Hepatocyte (in vitro differentiated cells): Measurements from ENCODE around the gene MIGA1. TPM values are rescaled to one million over a fixed set of nuclear protein-coding genes. Genes with fewer than 3 reads are reported as not detected.

ENCODE experiments used
- DNase-seq: peaks from one replicate; pipeline ENCODE4 v3.0.0-alpha.2; 2016; ENCODE audit warnings: low spot score
- H2AFZ ChIP-seq: fragments of 200-600 bp; sonication (generic); 2 replicates; pipeline ENCODE4 v1.6.0; 2016; ENCODE audit warnings: antibody characterized with exemption, mild to moderate bottlenecking
- H3K27ac ChIP-seq: fragments of 200-600 bp; sonication (generic); 2 replicates; pipeline ENCODE4 v1.5.1; 2016; ENCODE audit warnings: mild to moderate bottlenecking
- H3K27me3 ChIP-seq: fragments of 200-600 bp; sonication (generic); 2 replicates; pipeline ENCODE4 v1.6.1; 2016
- H3K36me3 ChIP-seq: fragments of 200-600 bp; sonication (generic); replicated peaks from 2 replicates; pipeline ENCODE4 v1.5.1; 2016; ENCODE audit warnings: low read depth; ENCODE audit not compliant: insufficient read depth
- H3K4me1 ChIP-seq: fragments of 200-600 bp; sonication (generic); 2 replicates; pipeline ENCODE4 v1.5.1; 2016; ENCODE audit warnings: mild to moderate bottlenecking, moderate library complexity; ENCODE audit not compliant: insufficient read depth
- H3K4me2 ChIP-seq: fragments of 200-600 bp; sonication (generic); 2 replicates; pipeline ENCODE4 v1.6.0; 2016
- H3K4me3 ChIP-seq: fragments of 200-600 bp; sonication (generic); 2 replicates; pipeline ENCODE4 v1.5.1; 2016; ENCODE audit warnings: mild to moderate bottlenecking
- H3K79me2 ChIP-seq: fragments of 200-600 bp; sonication (generic); 2 replicates; pipeline ENCODE4 v1.6.0; 2017; ENCODE audit warnings: mild to moderate bottlenecking
- H3K9me2 ChIP-seq: fragments of 200-600 bp; sonication (generic); replicated peaks from 2 replicates; pipeline ENCODE4 v1.6.0; 2017; ENCODE audit warnings: mild to moderate bottlenecking; ENCODE audit not compliant: insufficient read depth
- H3K9me3 ChIP-seq: fragments of 200-600 bp; sonication (generic); 2 replicates; pipeline ENCODE4 v1.5.1; 2016; ENCODE audit warnings: low read depth, mild to moderate bottlenecking
- H4K20me1 ChIP-seq: fragments of 200-600 bp; sonication (generic); 2 replicates; pipeline ENCODE4 v1.6.0; 2016; ENCODE audit warnings: mild to moderate bottlenecking; ENCODE audit not compliant: insufficient read depth, poor library complexity, severe bottlenecking
- EZH2 ChIP-seq: fragments of 200-600 bp; sonication (generic); IDR thresholded peaks from 2 replicates; pipeline ENCODE4 v1.6.1; 2016; ENCODE audit warnings: antibody characterized with exemption, mild to moderate bottlenecking, borderline replicate concordance
- EZH2phosphoT487 ChIP-seq: fragments of 200-600 bp; sonication (generic); IDR thresholded peaks from one replicate; pipeline ENCODE4 v1.6.1; 2018; ENCODE audit warnings: antibody characterized with exemption, mild to moderate bottlenecking, low read depth, moderate library complexity; ENCODE audit not compliant: unreplicated experiment, severe bottlenecking
- WGBS: methylation state at CpG from one replicate; pipeline ENCODE4 v1.1.6; 2016; ENCODE audit warnings: low lambda C conversion rate; ENCODE audit errors: missing lambda C conversion rate; 5-methylcytosine and 5-hydroxymethylcytosine counted together
- polyA plus RNA-seq: library from polyadenylated mRNA; unstranded; fragments of >200 nt; fragmentation: Nextera tagmentation; extraction: Ambion mirVana; gene quantifications from 2 replicates; pipeline ENCODE4 v1.2.1, GENCODE V29; 2016
- total RNA-seq: library from RNA; depleted of rRNA; stranded (reverse); fragments of >200 nt; gene quantifications from 2 replicates; pipeline ENCODE4 v1.2.3, GENCODE V29; 2014
- TF ChIP-seq, protein P1 (sequence below): fragments of 200-600 bp; sonication (generic); IDR thresholded peaks from 2 replicates; pipeline ENCODE4 v1.5.1; 2016; ENCODE audit warnings: antibody characterized with exemption, mild to moderate bottlenecking; ENCODE audit not compliant: poor library complexity

MIGA1 gene
- total and polyA plus RNA-seq, 2 experiments from 2014 or later = 8.8 to 18.1 TPM

DNA sequence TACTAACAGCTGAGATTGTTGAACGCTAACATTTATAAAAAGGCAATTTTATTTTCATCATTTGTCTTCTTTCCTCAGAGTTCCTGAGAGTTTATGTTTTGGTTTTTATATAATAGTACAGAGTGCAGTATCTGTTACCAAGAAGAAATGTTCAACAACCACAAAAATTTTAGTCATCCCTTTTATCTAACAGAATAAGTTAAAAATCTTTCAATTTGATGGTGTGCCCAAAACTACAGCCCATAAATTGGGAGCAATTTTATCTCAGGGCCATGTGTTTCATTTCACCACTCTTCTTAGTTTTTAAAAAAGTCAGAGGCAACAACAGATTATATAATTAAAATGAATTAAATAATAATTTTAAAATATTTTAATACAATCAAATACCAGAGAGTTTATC is 146.1 kb downstream of the MIGA1 start:
- H3K9me3 ChIP-seq = no peaks in the 10 kb centered on the region
- no peak overlapping the region for H3K27ac ChIP-seq
- no peak overlapping the region for H3K4me2 ChIP-seq
- TF ChIP-seq EZH2phosphoT487 (no peak), EZH2 (no peak)
- H3K4me3 ChIP-seq = no peak overlapping the region
- H3K27me3 ChIP-seq = no peaks in the 10 kb centered on the region
- H3K9me2 ChIP-seq = no peaks in the 10 kb centered on the region
- H2AFZ ChIP-seq = no peak overlapping the region
- no peaks in the 10 kb centered on the region for H3K79me2 ChIP-seq
- H3K4me1 ChIP-seq = no peaks in the 10 kb centered on the region
- no peaks in the 10 kb centered on the region for H3K36me3 ChIP-seq
- H4K20me1 ChIP-seq = no peaks in the 10 kb centered on the region
- WGBS = 59% methylated on average over 1 of the region's 1 CpG
- DNase-seq = no peak

GRCh38 chr1:77925956-77926355 is 146.5 kb downstream of the MIGA1 start:
- 81% methylated on average over 2 of the region's 2 CpGs for WGBS
- H3K36me3 ChIP-seq = no peaks in the 10 kb centered on the region
- no peak overlapping the region for H3K4me2 ChIP-seq
- H3K4me1 ChIP-seq = no peaks in the 10 kb centered on the region
- no peak for DNase-seq
- TF ChIP-seq EZH2 (no peak), EZH2phosphoT487 (no peak)
- TF ChIP-seq, protein P1, sequence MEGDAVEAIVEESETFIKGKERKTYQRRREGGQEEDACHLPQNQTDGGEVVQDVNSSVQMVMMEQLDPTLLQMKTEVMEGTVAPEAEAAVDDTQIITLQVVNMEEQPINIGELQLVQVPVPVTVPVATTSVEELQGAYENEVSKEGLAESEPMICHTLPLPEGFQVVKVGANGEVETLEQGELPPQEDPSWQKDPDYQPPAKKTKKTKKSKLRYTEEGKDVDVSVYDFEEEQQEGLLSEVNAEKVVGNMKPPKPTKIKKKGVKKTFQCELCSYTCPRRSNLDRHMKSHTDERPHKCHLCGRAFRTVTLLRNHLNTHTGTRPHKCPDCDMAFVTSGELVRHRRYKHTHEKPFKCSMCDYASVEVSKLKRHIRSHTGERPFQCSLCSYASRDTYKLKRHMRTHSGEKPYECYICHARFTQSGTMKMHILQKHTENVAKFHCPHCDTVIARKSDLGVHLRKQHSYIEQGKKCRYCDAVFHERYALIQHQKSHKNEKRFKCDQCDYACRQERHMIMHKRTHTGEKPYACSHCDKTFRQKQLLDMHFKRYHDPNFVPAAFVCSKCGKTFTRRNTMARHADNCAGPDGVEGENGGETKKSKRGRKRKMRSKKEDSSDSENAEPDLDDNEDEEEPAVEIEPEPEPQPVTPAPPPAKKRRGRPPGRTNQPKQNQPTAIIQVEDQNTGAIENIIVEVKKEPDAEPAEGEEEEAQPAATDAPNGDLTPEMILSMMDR = no peak
- no peaks in the 10 kb centered on the region for H3K27me3 ChIP-seq
- H2AFZ ChIP-seq = no peak overlapping the region
- no peaks in the 10 kb centered on the region for H4K20me1 ChIP-seq
- no peak overlapping the region for H3K27ac ChIP-seq
- no peaks in the 10 kb centered on the region for H3K9me3 ChIP-seq
- H3K79me2 ChIP-seq = no peaks in the 10 kb centered on the region
- no peaks in the 10 kb centered on the region for H3K9me2 ChIP-seq
- H3K4me3 ChIP-seq = no peak overlapping the region

DNA sequence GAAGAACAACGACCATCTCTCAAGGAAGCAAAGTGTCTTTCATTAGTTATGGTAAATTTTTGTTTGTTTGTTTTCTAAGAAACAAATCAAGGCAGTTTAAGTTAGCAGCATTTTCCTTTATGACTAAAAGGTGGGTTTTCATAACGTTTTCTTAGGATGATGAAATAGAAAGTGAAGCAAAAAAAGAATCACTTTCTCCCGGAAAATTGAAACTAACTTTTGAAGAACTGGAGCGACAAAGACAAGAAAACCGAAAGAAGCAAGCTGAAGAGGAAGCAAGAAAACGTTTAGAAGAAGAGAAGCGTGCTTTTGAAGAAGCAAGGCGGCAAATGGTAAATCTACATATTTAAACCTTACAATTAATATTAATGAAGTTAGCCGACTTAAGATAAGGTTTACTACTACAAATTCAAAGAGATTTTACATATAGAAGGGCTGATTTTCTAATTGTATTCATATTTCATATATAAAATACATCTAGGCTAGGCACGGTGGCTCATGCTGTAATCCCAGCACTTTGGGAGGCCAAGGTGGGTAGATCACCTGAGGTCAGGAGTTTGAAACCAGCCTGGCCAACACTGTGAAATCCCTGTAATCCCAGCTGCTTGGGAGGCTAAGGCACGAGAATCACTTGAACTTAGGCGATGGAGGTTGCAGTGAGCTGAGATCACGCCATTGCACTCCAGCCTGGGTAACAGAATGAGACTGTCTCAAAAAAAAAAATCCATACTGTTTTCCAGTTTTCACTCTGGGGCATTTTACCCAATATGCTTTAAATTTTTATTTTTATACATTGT is 147.3 kb downstream of the MIGA1 start:
- H3K79me2 ChIP-seq = no peaks in the 10 kb centered on the region
- H2AFZ ChIP-seq = no peak overlapping the region
- H3K27me3 ChIP-seq = no peaks in the 10 kb centered on the region
- 86% methylated on average over 13 of the region's 13 CpGs for WGBS
- H3K4me1 ChIP-seq = no peaks in the 10 kb centered on the region
- DNase-seq = no peak
- H3K4me3 ChIP-seq = no peak overlapping the region
- TF ChIP-seq EZH2 (no peak), EZH2phosphoT487 (no peak)
- TF ChIP-seq, protein P1 = no peak
- no peaks in the 10 kb centered on the region for H4K20me1 ChIP-seq
- H3K9me2 ChIP-seq = no peaks in the 10 kb centered on the region
- H3K36me3 ChIP-seq = no peaks in the 10 kb centered on the region
- H3K27ac ChIP-seq = no peak overlapping the region
- H3K9me3 ChIP-seq = no peaks in the 10 kb centered on the region
- no peak overlapping the region for H3K4me2 ChIP-seq

DNA sequence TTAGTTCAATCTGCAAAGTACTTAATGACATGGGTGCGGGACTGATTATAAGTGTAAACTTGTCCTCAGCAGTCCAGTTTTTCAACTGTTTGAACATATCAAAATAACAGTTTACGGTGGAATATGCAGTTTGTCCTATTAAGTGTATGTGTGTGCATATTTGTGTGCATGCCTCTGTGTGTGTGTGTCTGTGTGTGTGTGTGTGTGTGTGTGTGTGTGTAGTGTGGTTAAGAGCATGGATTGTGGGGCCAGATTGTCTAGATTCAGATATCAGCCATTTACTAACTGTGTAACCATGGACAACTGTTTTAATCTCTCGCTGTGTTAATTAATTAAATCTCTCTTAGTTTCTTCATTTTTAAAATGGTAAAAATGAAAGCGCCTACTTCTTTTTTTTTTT is 148.0 kb downstream of the MIGA1 start:
- H3K4me2 ChIP-seq = no peak overlapping the region
- DNase-seq = no peak
- H3K9me3 ChIP-seq = no peaks in the 10 kb centered on the region
- WGBS = 96% methylated on average over 4 of the region's 4 CpGs
- H2AFZ ChIP-seq = no peak overlapping the region
- H3K79me2 ChIP-seq = no peaks in the 10 kb centered on the region
- no peak overlapping the region for H3K4me3 ChIP-seq
- H4K20me1 ChIP-seq = no peaks in the 10 kb centered on the region
- H3K9me2 ChIP-seq = no peaks in the 10 kb centered on the region
- H3K4me1 ChIP-seq = no peaks in the 10 kb centered on the region
- no peaks in the 10 kb centered on the region for H3K36me3 ChIP-seq
- no peaks in the 10 kb centered on the region for H3K27me3 ChIP-seq
- no peak for TF ChIP-seq EZH2phosphoT487
- TF ChIP-seq EZH2 = no peak
- TF ChIP-seq, protein P1 = no peak
- no peak overlapping the region for H3K27ac ChIP-seq

Other genes starting within 250 kb of the MIGA1 start
- 59.6 and 71.9 TPM in 2 replicates for gene ZZZ3, start 97.0 kb upstream of the MIGA1 start, total RNA-seq
- gene ZZZ3, start 97.0 kb upstream of the MIGA1 start, polyA plus RNA-seq = 25.1 and 31.2 TPM in 2 replicates
- gene USP33, start 19.8 kb upstream of the MIGA1 start, total RNA-seq = 68.0 and 81.5 TPM in 2 replicates
- 36.3 and 37.2 TPM in 2 replicates for gene USP33, start 19.8 kb upstream of the MIGA1 start, polyA plus RNA-seq
- 5.1 and 5.3 TPM in 2 replicates for gene NEXN, start 109.0 kb downstream of the MIGA1 start, total RNA-seq
- gene NEXN, start 109.0 kb downstream of the MIGA1 start, polyA plus RNA-seq = 11.5 and 12.2 TPM in 2 replicates
- 145 and 151 TPM in 2 replicates for gene FUBP1, start 199.4 kb downstream of the MIGA1 start, total RNA-seq
- 64.0 and 73.0 TPM in 2 replicates for gene FUBP1, start 199.4 kb downstream of the MIGA1 start, polyA plus RNA-seq
- gene DNAJB4, start 225.3 kb downstream of the MIGA1 start, total RNA-seq = 36.5 and 48.0 TPM in 2 replicates
- 22.7 and 29.5 TPM in 2 replicates for gene DNAJB4, start 225.3 kb downstream of the MIGA1 start, polyA plus RNA-seq